GM21825 (cell line): ENCODE results near the gene EGR1.
"Not testable (repeated sequence)": the region's sequence is repeated elsewhere in the genome, so short reads cannot be mapped to it uniquely, and the experiment has no call there.

Experiments
- ATAC-seq: cut with Tn5 transposase; IDR thresholded peaks from one replicate; pipeline ENCODE4 v1.9.1; 2021; ENCODE audit warnings: mild to moderate bottlenecking, moderate library complexity; ENCODE audit not compliant: unreplicated experiment

EGR1 gene

DNA sequence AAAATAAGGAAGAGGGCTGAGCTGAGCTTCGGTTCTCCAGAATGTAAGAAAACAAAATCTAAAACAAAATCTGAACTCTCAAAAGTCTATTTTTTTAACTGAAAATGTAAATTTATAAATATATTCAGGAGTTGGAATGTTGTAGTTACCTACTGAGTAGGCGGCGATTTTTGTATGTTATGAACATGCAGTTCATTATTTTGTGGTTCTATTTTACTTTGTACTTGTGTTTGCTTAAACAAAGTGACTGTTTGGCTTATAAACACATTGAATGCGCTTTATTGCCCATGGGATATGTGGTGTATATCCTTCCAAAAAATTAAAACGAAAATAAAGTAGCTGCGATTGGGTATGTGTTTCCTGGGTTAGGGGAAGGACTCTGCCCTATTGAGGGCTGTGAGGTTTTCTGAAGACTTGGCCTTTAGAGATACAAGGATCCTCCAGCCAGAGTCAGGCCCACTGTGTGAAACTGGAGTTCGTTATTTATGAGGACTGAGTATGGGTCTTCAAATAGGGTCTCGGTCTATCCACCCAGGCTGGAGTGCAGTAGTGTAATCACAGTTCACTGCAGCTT is 3.8 kb downstream of the EGR1 start:
- ATAC-seq: no peak

DNA sequence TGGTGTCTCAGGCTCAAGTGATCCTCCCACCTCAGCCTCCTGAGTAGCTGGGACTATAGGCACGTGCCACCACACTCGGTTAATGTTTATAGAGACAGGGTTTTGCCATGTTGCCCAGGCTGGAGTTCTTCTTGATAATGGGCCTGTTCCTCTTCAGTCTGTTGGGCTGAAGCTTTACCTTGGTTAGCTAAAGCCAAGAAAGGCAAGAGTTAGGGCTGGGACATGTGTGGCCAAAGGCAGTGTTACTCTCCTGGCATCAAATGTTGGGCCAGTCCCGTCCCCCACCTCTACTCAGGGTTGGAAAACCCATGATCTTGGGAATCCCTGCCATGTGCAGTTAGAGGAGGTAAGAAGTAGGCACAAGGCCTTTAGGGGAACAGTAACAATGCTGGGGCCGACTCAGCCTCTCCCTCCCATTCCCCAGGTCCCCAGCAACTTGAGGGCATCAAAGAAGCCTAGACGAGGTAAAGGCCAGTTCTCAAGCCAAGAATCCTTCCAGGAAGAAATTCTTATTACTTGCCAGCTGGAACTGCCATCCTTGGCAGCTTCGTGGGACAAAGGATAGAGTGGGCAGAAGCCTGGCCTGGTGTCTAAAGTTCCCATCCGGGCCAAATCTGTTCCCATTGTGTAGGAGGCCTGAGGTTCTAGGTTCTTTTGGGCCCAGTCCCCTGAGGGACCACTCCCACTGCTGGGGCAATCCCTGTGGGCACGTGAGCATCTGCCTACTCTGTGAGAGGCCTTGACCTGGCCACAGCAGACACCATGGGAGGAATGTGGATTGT is 4.5 kb downstream of the EGR1 start:
- ATAC-seq: no peak

DNA sequence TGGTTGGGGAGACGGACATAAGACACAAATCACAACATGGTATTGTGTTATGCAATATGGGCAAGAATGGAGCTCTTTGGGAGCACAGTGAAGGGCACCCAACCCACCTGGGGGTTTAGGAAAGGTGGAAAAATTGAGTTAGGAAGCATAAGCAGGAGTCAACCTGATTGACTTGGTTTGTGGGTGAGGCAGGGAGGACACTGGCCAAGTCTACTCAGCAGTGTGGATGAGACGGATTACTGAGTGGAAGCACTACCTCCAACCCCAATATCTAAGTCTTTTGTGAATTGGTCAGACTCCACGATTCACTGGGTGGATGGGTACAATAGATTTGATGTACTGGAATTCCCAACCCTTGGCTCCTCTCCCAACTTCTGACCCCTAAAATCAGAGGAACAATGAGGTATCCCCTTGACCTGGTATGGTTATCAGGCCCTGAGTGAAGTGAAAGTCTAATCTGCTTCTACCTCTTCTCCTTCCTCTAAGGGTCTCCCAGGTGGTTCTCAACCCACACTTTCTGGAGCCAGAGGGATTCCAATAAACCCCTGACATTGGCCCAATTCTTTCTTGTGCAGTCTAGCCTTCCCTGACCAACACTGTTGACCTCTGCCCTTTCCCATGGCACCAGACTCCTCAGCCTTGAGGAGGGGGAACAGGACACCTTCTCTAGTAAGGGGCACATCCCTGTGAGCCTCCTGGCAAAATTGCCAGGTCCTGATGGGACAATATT is 5.2 kb downstream of the EGR1 start:
- ATAC-seq: no peak

DNA sequence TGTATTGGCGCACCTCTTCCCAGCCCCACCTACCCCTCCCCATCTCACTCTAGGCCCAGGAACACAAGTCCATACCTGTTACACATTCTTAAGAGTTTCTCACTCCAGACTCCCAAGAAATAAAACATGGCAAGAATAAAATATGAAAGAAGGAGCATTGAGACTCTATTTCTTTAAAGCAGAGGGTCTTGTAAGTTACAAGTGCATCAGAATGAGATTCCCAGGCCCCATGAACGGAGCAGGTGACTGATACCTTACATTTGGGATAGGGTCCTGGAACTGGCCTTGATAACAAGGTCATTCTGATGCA is 5.7 kb downstream of the EGR1 start:
- ATAC-seq: no peak

DNA sequence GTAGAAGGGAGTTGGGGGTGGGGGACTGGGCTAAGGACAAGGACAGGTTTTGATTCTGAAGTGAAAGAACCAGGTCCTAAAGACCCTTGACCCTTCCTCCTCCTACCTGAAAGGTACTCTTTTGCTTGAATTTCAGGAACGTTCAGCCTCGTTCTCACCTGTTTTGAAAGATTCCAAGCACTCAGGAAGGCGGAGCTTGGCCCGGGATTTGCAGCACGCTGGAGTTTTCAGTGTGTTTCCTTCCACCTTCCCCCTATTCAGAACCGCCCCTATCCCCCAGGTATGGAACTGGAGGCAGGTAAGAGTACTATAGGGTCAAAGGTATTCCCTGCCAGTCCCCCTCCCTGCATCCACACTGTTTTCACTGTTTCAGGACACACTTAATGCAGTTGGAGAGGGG is 7.1 kb downstream of the EGR1 start:
- no peak for ATAC-seq

DNA sequence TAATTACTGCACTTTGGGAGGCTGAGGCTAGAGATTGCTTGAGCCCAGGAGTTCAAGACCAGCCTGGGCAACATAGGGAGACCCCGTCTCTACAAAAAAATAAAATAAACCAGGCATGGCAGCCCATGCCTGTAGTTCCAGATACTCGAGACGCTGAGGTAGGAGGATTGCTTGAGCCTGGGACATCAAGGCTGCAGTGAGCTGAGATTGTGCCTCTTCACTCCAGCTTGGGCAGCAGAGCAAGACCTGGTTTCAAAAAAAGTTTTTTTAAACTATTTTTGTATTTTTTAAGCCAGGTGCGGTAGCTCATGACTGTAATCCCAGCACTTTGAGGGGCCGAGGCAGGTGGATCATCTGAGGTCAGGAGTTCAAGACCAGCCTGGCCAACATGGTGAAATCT is 7.9 kb downstream of the EGR1 start:
- not testable (repeated sequence) for ATAC-seq

DNA sequence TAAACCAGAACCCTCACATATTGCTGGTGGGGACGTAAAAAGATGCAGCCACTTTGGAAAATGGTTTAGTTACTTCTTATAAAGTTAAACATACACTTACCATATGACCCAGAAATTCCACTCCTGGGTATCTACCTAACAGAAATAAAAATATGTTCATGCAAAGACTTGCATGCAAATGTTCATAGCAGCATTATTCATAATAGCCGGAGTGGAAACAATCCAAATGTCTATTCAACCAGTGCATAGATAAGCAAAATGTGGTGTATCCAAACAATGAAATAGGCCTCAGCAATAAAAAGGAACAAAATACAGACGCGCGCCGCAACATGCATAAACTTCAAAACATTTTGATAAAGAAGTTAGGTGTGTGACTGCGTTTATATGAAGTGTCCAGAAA is 11.6 kb downstream of the EGR1 start:
- ATAC-seq: no peak

DNA sequence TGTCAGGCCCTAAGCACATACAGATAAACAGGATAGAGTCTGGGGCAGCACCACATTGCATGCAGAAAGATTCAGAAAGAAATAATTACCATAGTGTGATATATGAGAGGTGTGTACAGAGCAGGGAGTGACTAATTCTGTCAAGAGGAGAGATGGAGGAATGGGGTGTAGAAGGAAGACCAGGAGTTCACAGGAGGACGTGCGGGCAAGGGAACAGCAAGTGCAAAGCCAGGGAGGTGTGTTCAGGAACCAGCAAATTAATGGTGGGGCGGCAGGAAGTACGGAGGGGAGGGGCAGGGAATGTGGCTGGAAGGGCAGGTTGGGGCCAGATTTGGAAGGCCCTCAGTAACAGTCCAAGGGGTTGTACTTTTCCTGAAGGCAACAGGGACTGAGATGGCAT is 17.4 kb downstream of the EGR1 start:
- no peak for ATAC-seq

DNA sequence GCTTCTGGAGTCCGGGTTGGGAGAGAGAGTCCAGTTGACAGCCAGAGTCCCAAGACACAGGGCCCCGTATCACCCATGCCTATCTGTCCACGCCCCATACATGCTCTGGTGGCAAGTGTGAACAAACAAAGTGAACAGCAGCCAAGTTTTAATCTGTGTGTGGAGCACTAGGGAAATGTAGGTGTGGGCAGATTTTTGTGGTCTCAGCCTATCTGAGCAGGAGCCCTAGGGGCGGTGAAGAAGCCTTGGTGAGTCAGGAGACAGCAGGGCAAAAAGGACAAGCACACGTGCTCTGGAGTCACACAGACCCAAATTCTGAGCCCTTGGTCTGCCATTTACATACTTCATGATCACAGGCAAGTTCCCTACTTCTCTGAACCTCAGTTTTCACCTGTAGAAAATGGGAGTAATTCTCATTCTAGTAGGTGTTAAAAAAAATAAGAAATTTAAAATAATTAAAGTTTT is 23.2 kb downstream of the EGR1 start:
- ATAC-seq: no peak

DNA sequence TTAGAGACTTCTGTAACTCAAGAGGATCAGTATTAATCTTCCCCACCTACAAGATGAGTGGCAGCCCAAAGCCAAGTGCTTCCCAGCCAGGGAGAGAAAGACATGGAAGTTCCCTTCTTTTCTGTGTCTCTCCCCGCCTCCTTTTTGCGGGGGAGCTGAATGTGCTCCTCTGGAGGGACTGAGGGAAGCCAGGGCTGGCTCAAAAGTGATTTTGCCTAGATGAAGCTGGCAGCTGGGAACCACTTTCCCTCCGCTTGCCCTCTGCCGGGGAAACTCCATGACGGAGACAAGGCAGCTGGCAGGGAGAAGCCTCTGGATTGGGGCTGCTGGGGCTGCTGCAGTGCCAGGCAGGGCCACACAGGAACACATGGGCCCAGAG is 24.4 kb downstream of the EGR1 start:
- ATAC-seq: no peak

DNA sequence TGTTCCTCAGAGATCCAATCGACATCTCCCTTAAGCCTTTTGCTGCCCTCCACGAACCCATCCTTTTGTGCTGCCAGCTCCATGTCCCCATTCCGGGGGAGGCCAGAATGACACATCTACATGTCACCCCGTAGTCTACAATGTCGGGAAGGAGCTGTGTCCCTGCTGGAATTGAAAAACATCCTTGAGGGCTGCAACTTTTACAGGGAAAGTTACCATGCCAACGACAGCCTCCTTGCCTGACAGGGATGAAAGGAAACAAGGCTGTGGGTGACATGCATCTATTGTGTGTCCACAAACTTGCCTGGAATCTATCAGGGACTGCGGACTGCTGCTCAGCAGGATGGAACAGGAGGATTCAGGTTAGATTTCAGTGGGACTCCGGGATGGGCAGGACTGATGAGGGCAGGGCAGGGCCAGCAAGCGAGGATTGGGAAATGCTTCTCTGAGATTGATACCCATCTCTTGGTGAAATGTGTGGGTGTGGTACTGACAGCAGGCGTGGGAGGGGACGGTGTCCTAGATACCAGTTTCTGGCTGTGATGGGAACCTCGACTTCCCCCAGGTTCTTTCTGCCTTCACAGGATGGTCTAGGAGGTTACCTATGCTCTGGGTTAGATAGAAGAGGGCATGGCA is 25.5 kb downstream of the EGR1 start:
- ATAC-seq: no peak

DNA sequence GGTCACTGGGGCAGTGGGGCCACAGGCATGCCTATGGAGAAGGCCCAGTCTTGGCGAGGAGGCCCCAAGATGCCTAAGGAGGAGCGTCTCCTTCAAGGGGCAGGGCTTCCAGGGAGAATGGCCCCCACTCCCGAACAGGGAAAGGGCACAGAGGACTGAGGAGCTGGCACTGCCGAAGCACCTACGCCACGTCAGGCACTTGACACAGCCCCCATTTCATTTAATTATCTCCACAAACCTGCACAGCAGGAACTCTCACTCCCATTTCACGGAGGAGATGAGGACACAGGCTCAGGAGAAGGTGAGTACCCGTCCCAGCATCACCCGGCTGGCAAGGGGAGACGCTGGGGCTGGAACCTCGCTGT is 26.0 kb downstream of the EGR1 start:
- no peak for ATAC-seq

DNA sequence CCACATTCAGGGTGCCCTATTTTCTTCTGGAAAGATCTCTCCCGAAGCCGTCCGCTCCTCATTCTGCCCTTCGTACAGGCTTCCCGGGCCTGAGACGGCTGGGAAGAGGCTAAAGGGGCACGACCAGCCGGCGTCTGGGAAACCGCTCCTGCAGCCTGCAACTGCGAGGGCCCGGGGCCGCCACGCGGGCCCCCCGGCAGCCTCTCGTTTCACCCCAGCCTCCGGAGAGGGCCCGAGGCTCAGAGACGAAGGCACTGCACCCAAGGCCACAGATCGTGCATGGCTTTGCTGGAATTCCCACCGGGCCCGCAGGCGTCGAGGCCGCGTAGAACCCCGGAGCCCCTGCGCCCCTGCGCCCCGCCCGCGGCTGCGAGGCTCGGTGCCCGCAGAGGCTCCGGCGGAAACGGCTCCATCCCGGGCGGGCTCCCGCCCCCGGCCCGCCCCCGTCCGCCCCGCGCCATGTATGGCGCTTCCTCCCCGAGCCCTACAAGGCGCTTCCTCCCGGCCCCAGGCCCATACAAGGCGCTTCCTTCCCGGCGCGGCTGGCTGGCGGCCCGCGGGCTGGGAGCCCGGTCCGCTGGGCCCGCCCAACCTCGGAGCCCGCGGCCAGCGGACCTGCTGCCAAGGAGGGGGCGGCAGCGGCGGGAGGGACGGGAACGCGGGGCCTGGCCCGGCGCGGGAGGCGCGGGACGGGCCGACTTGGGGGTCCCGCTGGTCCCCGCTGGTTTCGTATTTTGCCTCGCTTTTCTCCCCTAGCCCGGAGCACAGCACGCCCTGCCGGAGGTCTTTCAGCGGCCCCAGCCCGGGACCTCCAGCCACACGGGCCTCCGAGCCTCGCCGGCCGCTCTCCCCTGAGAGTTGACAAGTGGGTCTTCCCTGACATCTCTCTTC is 26.6 kb downstream of the EGR1 start:
- peak; percentile 97 for ATAC-seq

DNA sequence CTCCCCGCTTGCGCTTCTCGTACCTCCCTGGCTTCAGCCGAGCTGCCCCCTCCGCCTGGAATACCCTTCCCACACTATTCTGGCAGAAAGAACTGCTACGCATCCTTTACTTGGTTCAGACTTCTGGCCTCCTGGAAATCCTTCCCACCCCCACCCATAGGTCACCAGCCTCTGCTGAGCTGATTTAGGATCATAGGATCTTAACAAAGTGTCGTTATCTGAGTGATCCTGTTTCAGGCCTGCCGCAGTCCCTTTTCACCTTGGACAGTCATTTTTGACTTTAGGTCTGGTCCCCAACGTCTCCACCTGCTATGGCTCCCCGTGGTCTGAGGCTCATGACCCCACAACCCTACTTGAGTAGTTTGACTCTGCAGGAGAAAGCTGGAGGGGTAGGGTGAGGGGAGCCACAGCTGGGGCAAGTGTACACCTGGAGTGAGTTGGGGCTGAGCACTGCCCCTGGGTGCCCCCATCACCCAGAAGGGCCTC is 27.3 kb downstream of the EGR1 start:
- ATAC-seq: no peak

DNA sequence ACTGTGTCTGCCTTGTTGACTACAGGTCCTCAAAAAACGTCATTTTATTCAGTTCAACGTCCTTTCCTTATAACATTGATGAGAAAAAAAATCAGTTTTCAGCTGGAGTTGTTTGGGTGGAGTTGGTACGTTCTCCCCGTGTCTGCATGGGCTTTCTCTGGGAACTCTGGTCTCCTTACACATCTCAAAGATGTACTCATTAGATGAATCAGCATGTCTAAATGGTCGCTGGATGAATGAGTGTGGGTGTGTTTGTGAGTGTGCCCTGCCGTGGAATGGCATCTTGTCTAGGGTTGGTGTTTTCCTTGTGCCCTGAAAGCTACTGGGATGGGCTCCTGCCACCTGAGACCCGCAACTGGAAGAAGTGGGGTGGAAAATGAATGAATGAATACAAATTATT is 30.1 kb downstream of the EGR1 start:
- ATAC-seq: no peak

DNA sequence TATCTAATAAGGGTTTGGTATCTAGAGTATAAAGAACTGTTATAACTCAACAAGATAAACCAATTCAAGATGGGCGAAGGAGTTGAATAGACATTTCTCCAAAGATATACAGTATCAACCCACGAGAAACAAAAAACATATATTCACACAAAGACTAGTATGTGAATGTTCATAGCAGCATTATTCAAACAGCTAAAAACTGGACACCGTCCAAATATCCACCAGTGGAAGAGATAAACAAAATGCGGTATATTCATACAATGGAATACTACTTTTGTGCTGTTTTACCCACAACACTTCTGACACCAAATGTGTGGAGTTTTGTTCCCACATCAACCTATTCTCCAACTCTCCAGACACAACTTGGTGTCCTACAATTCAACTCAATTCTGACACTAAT is 33.1 kb downstream of the EGR1 start:
- no peak for ATAC-seq

DNA sequence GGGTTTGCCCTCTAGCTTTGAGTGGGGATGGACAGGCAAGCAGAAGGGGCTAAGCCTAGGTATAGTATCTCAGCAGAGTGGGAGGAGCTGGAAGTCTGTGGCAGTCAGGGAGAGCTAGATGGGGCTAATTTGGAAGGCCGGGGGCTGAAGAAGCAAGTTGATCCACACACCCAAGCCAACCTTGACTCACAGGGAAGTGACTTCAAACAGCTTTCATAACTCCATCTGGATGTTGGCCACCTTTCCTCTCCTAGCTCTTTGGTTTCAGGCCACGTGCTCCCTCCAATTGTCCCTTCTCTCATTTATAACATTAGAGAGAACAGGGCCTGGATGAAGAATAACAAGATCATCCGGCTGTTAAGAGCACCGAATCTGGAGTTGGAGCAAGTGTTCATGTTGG is 36.8 kb downstream of the EGR1 start:
- ATAC-seq: no peak

DNA sequence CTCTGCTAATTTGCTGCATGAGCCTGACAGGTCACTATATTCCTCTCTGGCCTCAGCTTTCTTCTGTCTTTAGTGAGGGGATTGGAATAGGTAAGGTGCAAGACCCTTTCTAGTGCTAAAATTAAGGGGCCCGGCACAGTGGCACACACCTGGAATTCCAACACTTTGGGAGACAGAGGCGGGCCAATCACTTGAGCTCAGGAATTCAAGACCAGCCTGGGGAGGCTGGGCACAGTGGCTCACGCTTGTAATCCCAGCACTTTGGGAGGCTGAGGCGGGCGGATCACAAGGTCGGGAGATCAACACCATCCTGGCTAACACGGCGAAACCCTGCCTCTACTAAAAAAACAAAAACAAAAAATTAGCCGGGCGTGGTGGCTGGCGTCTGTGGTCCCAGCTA is 37.2 kb downstream of the EGR1 start:
- no peak for ATAC-seq

DNA sequence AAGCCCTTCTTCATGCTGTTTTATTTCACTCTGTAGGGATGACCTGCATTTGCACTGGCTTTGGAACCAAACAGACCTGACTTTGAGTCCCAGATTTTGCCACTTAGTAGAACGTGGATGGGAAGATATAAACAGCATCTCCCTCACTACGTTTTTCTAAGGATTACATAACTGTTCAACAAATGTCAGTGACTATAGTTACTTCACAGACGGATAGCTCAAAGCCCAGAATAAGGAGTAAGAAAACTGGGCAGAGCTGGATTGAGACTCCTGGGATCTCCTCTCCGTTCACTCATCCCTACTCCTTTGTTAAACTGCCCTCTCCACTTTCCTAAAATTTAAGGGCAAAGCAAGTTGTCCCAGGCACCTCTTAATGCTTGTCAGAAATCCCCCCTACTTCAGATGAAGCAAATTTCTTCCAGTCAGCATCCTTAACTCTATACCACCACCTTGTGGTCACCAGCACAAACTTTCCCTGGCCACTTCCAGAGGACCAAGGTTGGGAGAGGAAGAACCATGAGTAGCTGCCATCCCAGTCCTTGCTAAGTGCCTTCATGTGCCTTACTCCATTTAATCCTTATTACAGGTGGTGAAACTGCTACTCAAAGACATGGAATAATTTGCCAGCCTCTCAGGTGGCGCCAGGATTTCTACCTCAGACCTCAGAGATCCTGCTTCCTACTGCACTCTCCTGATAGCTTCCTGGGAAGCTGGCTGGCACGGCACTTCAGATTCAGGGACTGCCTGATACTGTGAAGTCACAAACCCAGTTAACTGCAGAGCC is 38.4 kb downstream of the EGR1 start:
- ATAC-seq: no peak

DNA sequence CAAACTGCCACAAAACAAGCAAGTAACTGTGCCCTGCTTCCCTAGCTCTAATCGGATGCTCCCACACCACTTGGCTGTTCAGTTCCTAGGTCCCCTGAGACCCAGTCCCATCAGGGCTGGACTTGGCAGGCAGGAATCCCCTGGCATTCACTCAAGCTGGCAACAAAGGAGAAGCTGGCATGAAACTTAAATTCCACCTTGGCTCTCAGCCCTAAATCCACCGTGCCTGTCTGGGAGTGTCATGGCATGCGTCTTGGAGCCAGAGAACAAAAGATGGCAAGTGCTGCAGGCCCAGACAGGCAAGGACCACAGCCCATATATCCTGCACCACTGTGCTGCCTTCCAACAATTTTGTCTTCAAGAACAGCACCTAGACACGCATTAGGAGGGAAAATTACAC is 39.5 kb downstream of the EGR1 start:
- no peak for ATAC-seq
